ENCODE data around the gene ACADSB.

- TF ChIP-seq CTCF (IDR thresholded peaks at IDR 0.05) = no peak
- no peak for TF ChIP-seq TEAD1 (CRISPR knock-in tag; IDR thresholded peaks at IDR 0.05)
- TF ChIP-seq ZNF425 (CRISPR knock-in tag; conservative IDR thresholded peaks at IDR 0.05) = no peak
- TF ChIP-seq MAX (CRISPR knock-in tag; IDR thresholded peaks at IDR 0.05) = no peak
- no peak for TF ChIP-seq CREB1 (CRISPR knock-in tag; IDR thresholded peaks at IDR 0.05)
- no peak for TF ChIP-seq TP53 (CRISPR knock-in tag; IDR thresholded peaks at IDR 0.05)
- no peak for TF ChIP-seq TCF7 (CRISPR knock-in tag; IDR thresholded peaks at IDR 0.05; ENCODE audit: low read depth)
These were observed 6.0 kb downstream of the ACADSB start for GRCh38 chr10:123014772-123015171.
